Karpas-422 (cell line): ENCODE measurements around the gene MOCS1. TPM values are rescaled to one million over a fixed set of nuclear protein-coding genes. Genes with fewer than 3 reads are reported as not detected.

ENCODE experiments used
- DNase-seq: peaks from one replicate; pipeline ENCODE4 v3.0.0-alpha.2; 2015
- H2AFZ ChIP-seq: fragments of 200-600 bp; sonication (generic); 2 replicates; pipeline ENCODE4 v1.6.1; 2014; ENCODE audit warnings: antibody characterized with exemption, low read length, mixed read lengths
- H3K27ac ChIP-seq: fragments of 200-600 bp; sonication (generic); 2 replicates; pipeline ENCODE4 v1.5.1; 2014; ENCODE audit warnings: mild to moderate bottlenecking, low read length, moderate library complexity
- H3K27me3 ChIP-seq: fragments of 200-600 bp; sonication (generic); 2 replicates; pipeline ENCODE4 v1.6.1; 2014; ENCODE audit warnings: low read length, mixed read lengths
- H3K36me3 ChIP-seq: fragments of 200-600 bp; sonication (generic); 2 replicates; pipeline ENCODE4 v1.6.1; 2014; ENCODE audit warnings: low read length, mixed read lengths; ENCODE audit not compliant: insufficient read depth
- H3K4me1 ChIP-seq: fragments of 200-600 bp; sonication (generic); 2 replicates; pipeline ENCODE4 v1.6.1; 2014; ENCODE audit warnings: mild to moderate bottlenecking, low read length, mixed read lengths
- H3K4me2 ChIP-seq: fragments of 200-600 bp; sonication (generic); 2 replicates; pipeline ENCODE4 v1.6.1; 2014; ENCODE audit warnings: low read length, low read depth, mild to moderate bottlenecking; ENCODE audit not compliant: poor library complexity, severe bottlenecking
- H3K4me3 ChIP-seq: fragments of 200-600 bp; sonication (generic); 2 replicates; pipeline ENCODE4 v1.5.1; 2014; ENCODE audit warnings: mild to moderate bottlenecking, antibody characterized with exemption, low read length, mixed read lengths
- H3K79me2 ChIP-seq: fragments of 200-600 bp; sonication (generic); 2 replicates; pipeline ENCODE4 v1.6.1; 2014; ENCODE audit warnings: mild to moderate bottlenecking, low read length, mixed read lengths
- H3K9ac ChIP-seq: fragments of 200-600 bp; sonication (generic); 2 replicates; pipeline ENCODE4 v1.6.0; 2014; ENCODE audit warnings: low read length
- H3K9me2 ChIP-seq: fragments of 200-600 bp; sonication (generic), shearing (Covaris generic); replicated peaks from 2 replicates; pipeline ENCODE4 v1.6.0; 2014; ENCODE audit warnings: mild to moderate bottlenecking, low read length, moderate library complexity; ENCODE audit not compliant: insufficient read depth
- H3K9me3 ChIP-seq: fragments of 300-700, 200-600 bp; sonication (generic); 2 replicates; pipeline ENCODE4 v1.6.1; 2014; ENCODE audit warnings: low read length, mixed read lengths
- H4K20me1 ChIP-seq: fragments of 200-600 bp; sonication (generic); 2 replicates; pipeline ENCODE4 v1.6.1; 2014; ENCODE audit warnings: mild to moderate bottlenecking, antibody characterized with exemption, low read length, low read depth; ENCODE audit not compliant: insufficient read depth
- total RNA-seq: library from RNA; depleted of rRNA; stranded (reverse); fragments of >200 nt; shearing (Covaris generic); gene quantifications from 2 replicates; pipeline ENCODE4 v1.2.3, GENCODE V29; 2014; ENCODE audit warnings: low replicate concordance

The MOCS1 gene
- total RNA-seq, 1 experiment from 2014 or later, result not detected

- Histone ChIP-seq H3K4me3 (no peak overlapping the region), H2AFZ (no peak overlapping the region), H3K9ac (no peak overlapping the region), H4K20me1 (no peaks in the 10 kb centered on the region), H3K36me3 (no peaks in the 10 kb centered on the region), H3K79me2 (no peaks in the 10 kb centered on the region), H3K27ac (no peak overlapping the region), H3K4me1 (no peaks in the 10 kb centered on the region), H3K9me2 (no peaks in the 10 kb centered on the region), H3K9me3 (no peaks in the 10 kb centered on the region), H3K4me2 (no peak overlapping the region), H3K27me3 (no peaks in the 10 kb centered on the region)
- DNase-seq, result peak; percentile 64
Measured at GRCh38 chr6:39892490-39893129, 41.7 kb downstream of the MOCS1 start.

- Histone ChIP-seq H4K20me1 (no peaks in the 10 kb centered on the region), H3K9me2 (no peaks in the 10 kb centered on the region), H3K36me3 (no peaks in the 10 kb centered on the region), H3K4me2 (no peak overlapping the region), H3K9ac (no peak overlapping the region), H3K27me3 (no peaks in the 10 kb centered on the region), H2AFZ (no peak overlapping the region), H3K4me1 (no peaks in the 10 kb centered on the region), H3K9me3 (no peaks in the 10 kb centered on the region), H3K27ac (no peak overlapping the region), H3K79me2 (no peaks in the 10 kb centered on the region), H3K4me3 (no peak overlapping the region)
- no peak for DNase-seq
Measured at GRCh38 chr6:39891976-39892375, 42.3 kb downstream of the MOCS1 start.

GRCh38 chr6:39891353-39891752 lies 42.9 kb downstream of the MOCS1 start:
- Histone ChIP-seq H2AFZ (no peak overlapping the region), H3K36me3 (no peaks in the 10 kb centered on the region), H3K9ac (no peak overlapping the region), H3K4me1 (no peaks in the 10 kb centered on the region), H3K4me3 (no peak overlapping the region), H3K27ac (no peak overlapping the region), H3K27me3 (no peaks in the 10 kb centered on the region), H3K4me2 (no peak overlapping the region), H3K9me2 (no peaks in the 10 kb centered on the region), H3K9me3 (no peaks in the 10 kb centered on the region), H4K20me1 (no peaks in the 10 kb centered on the region), H3K79me2 (no peaks in the 10 kb centered on the region)
- DNase-seq, result no peak

- Histone ChIP-seq H3K27ac (no peak overlapping the region), H3K9me3 (no peaks in the 10 kb centered on the region), H3K4me1 (no peaks in the 10 kb centered on the region), H3K36me3 (no peaks in the 10 kb centered on the region), H3K9me2 (no peaks in the 10 kb centered on the region), H3K9ac (no peak overlapping the region), H3K4me3 (no peak overlapping the region), H4K20me1 (no peaks in the 10 kb centered on the region), H2AFZ (no peak overlapping the region), H3K27me3 (no peaks in the 10 kb centered on the region), H3K79me2 (no peaks in the 10 kb centered on the region), H3K4me2 (no peak overlapping the region)
- no peak for DNase-seq
Measured at GRCh38 chr6:39889229-39889628, 45.0 kb downstream of the MOCS1 start.

GRCh38 chr6:39887692-39888450 lies 46.4 kb downstream of the MOCS1 start:
- Histone ChIP-seq H3K9me2 (no peaks in the 10 kb centered on the region), H3K36me3 (no peaks in the 10 kb centered on the region), H3K79me2 (no peaks in the 10 kb centered on the region), H4K20me1 (no peaks in the 10 kb centered on the region), H3K4me3 (no peak overlapping the region), H2AFZ (no peak overlapping the region), H3K27me3 (no peaks in the 10 kb centered on the region), H3K4me2 (no peak overlapping the region), H3K9me3 (no peaks in the 10 kb centered on the region), H3K27ac (no peak overlapping the region), H3K9ac (no peak overlapping the region), H3K4me1 (no peaks in the 10 kb centered on the region)
- DNase-seq, result no peak

- H4K20me1 ChIP-seq, result no peaks in the 10 kb centered on the region
- no peaks in the 10 kb centered on the region for H3K79me2 ChIP-seq
- H3K4me3 ChIP-seq, result no peak overlapping the region
- H3K4me1 ChIP-seq, result no peaks in the 10 kb centered on the region
- H3K9me3 ChIP-seq, result no peaks in the 10 kb centered on the region
- H3K27me3 ChIP-seq, result no peaks in the 10 kb centered on the region
- no peaks in the 10 kb centered on the region for H3K36me3 ChIP-seq
- no peaks in the 10 kb centered on the region for H3K9me2 ChIP-seq
- H3K27ac ChIP-seq, result no peak overlapping the region
- no peak overlapping the region for H3K4me2 ChIP-seq
- DNase-seq, result no peak
- H3K9ac ChIP-seq, result no peak overlapping the region
- no peak overlapping the region for H2AFZ ChIP-seq
Measured at GRCh38 chr6:39886871-39887270, 47.4 kb downstream of the MOCS1 start.

- Histone ChIP-seq H4K20me1 (no peaks in the 10 kb centered on the region), H3K79me2 (no peaks in the 10 kb centered on the region), H3K27ac (no peak overlapping the region), H2AFZ (no peak overlapping the region), H3K36me3 (no peaks in the 10 kb centered on the region), H3K4me1 (no peaks in the 10 kb centered on the region), H3K9me2 (no peaks in the 10 kb centered on the region), H3K4me2 (no peak overlapping the region), H3K27me3 (no peaks in the 10 kb centered on the region), H3K4me3 (no peak overlapping the region), H3K9ac (no peak overlapping the region), H3K9me3 (no peaks in the 10 kb centered on the region)
- no peak for DNase-seq
Measured at GRCh38 chr6:39885691-39886090, 48.6 kb downstream of the MOCS1 start.

- H3K27ac ChIP-seq, result no peak overlapping the region
- H3K4me1 ChIP-seq, result no peaks in the 10 kb centered on the region
- no peaks in the 10 kb centered on the region for H3K27me3 ChIP-seq
- no peak overlapping the region for H3K9ac ChIP-seq
- H3K9me3 ChIP-seq, result no peaks in the 10 kb centered on the region
- no peak for DNase-seq
- no peaks in the 10 kb centered on the region for H3K9me2 ChIP-seq
- H3K4me2 ChIP-seq, result no peak overlapping the region
- H3K4me3 ChIP-seq, result no peak overlapping the region
- H3K36me3 ChIP-seq, result no peaks in the 10 kb centered on the region
- H4K20me1 ChIP-seq, result no peaks in the 10 kb centered on the region
- no peaks in the 10 kb centered on the region for H3K79me2 ChIP-seq
- no peak overlapping the region for H2AFZ ChIP-seq
Measured at GRCh38 chr6:39884696-39885095, 49.6 kb downstream of the MOCS1 start.
